H1 (cell line): ENCODE measurements around the gene TDO2. TPM values are rescaled to one million over a fixed set of nuclear protein-coding genes. Genes with fewer than 3 reads are reported as not detected.

Experiments
- CTCF ChIA-PET: fragments of 300-600 bp; sonication (Branson Sonifier 250); formaldehyde crosslinking; loops from one replicate; lab custom pipeline; 2021; ENCODE audit not compliant: partially characterized antibody; lab: Charles Lee
- POLR2A ChIA-PET: fragments of 300-600 bp; sonication (Branson Sonifier 250); formaldehyde crosslinking; loops from one replicate; lab custom pipeline; 2021; ENCODE audit warnings: inconsistent platforms; ENCODE audit not compliant: partially characterized antibody; lab: Charles Lee
- DNase-seq, 2 experiments: peaks; one replicate each; pipeline versions ENCODE4 v3.0.0 to v3.0.0-alpha.2; 2010 to 2022; ENCODE audit warnings: low spot score in 2 of 2, low read depth in 1 of 2, mixed read lengths in 1 of 2
- FAIRE-seq: peaks from 2 replicates; lab custom pipeline; 2011; peaks lifted over from hg19 to GRCh38; lab: Jason Lieb, UNC
- H2AFZ ChIP-seq: 2 replicates; pipeline ENCODE4 v1.8.1; 2012; ENCODE audit warnings: low read length, inconsistent platforms
- H2AK5ac ChIP-seq: 2 replicates; pipeline ENCODE4 v1.6.1; 2013; ENCODE audit warnings: low read depth, low read length
- H2BK120ac ChIP-seq: replicated peaks from 2 replicates; pipeline ENCODE3; 2013; ENCODE audit warnings: low read depth, low read length, inconsistent platforms
- H2BK12ac ChIP-seq: 2 replicates; pipeline ENCODE4 v1.6.1; 2013; ENCODE audit warnings: low read depth, low read length
- H2BK15ac ChIP-seq: 2 replicates; pipeline ENCODE4 v1.6.1; 2013; ENCODE audit warnings: low read length
- H2BK20ac ChIP-seq: 2 replicates; pipeline ENCODE4 v1.6.1; 2013; ENCODE audit warnings: low read length
- H2BK5ac ChIP-seq: 2 replicates; pipeline ENCODE4 v1.6.1; 2013; ENCODE audit warnings: low read depth, low read length
- H3K14ac ChIP-seq: 2 replicates; pipeline ENCODE4 v1.6.1; 2013; ENCODE audit warnings: inconsistent platforms; ENCODE audit not compliant: insufficient read length
- H3K18ac ChIP-seq: 2 replicates; pipeline ENCODE4 v1.6.1; 2013; ENCODE audit warnings: low read length; ENCODE audit errors: extremely low read depth
- H3K23ac ChIP-seq: 2 replicates; pipeline ENCODE4 v1.6.1; 2013; ENCODE audit warnings: inconsistent platforms; ENCODE audit not compliant: insufficient read length
- H3K23me2 ChIP-seq: 2 replicates; pipeline ENCODE4 v1.6.1; 2013; ENCODE audit warnings: low read depth, low read length
- H3K27ac ChIP-seq: 2 replicates; pipeline ENCODE4 v1.6.1; 2011; ENCODE audit warnings: low read depth, low read length, inconsistent platforms
- H3K27me3 ChIP-seq, 4 experiments: replicated peaks in 1 of 4; 1 replicate in 1 of 4; 2 replicates in 3 of 4; pipeline versions ENCODE4 v1.6.1 to v1.8.1; 2011 to 2013; ENCODE audit warnings: low read length in 3 of 4, mild to moderate bottlenecking in 3 of 4, inconsistent platforms in 2 of 4, mixed read lengths in 2 of 4, moderate library complexity in 1 of 4; ENCODE audit not compliant: control insufficient read depth in 3 of 4, insufficient read depth in 3 of 4; ENCODE audit errors: extremely low read depth in 1 of 4
- H3K36me3 ChIP-seq, 4 experiments: 2 replicates each; pipeline versions ENCODE4 v1.6.1 to v1.8.1; 2011 to 2013; ENCODE audit warnings: mild to moderate bottlenecking in 4 of 4, low read length in 3 of 4, moderate library complexity in 2 of 4, control low read depth in 1 of 4, inconsistent platforms in 1 of 4; ENCODE audit not compliant: insufficient read depth in 4 of 4, control insufficient read depth in 2 of 4
- H3K4ac ChIP-seq: replicated peaks from 2 replicates; pipeline ENCODE3; 2013; ENCODE audit warnings: low read length, low read depth, mixed read lengths, inconsistent platforms; ENCODE audit not compliant: insufficient read length
- H3K4me1 ChIP-seq, 4 experiments: replicated peaks in 1 of 4; 1 replicate in 1 of 4; 2 replicates in 3 of 4; pipeline versions ENCODE4 v1.6.1 to v1.8.1; 2011 to 2013; ENCODE audit warnings: low read length in 3 of 4, inconsistent platforms in 2 of 4, mixed read lengths in 1 of 4; ENCODE audit not compliant: insufficient read depth in 4 of 4, control insufficient read depth in 3 of 4
- H3K4me2 ChIP-seq, 2 experiments: 2 replicates each; pipeline versions ENCODE4 v1.6.1 to v1.8.1; 2011 to 2013; ENCODE audit warnings: low read depth in 2 of 2, low read length in 2 of 2, control low read depth in 1 of 2, inconsistent platforms in 1 of 2, mild to moderate bottlenecking in 1 of 2; ENCODE audit not compliant: insufficient read depth in 1 of 2
- H3K4me3 ChIP-seq, 4 experiments: fragments of 200-600, 300-600 bp in 1 of 4; sonication (generic), shearing (Covaris generic), sonication (Bioruptor Twin) in 1 of 4; 2 replicates each; pipeline versions ENCODE4 v1.5.1 to v1.8.1; 2011 to 2016; ENCODE audit warnings: low read length in 4 of 4, low read depth in 3 of 4, control low read depth in 2 of 4, inconsistent platforms in 2 of 4, mild to moderate bottlenecking in 2 of 4, mixed read lengths in 1 of 4, moderate library complexity in 1 of 4; ENCODE audit not compliant: insufficient read depth in 2 of 4; ENCODE audit errors: extremely low read depth in 1 of 4
- H3K56ac ChIP-seq: replicated peaks from 2 replicates; pipeline ENCODE3; 2013; ENCODE audit warnings: low read depth, mild to moderate bottlenecking, mixed read lengths, low read length, inconsistent platforms; ENCODE audit not compliant: insufficient read length
- H3K79me1 ChIP-seq: 2 replicates; pipeline ENCODE4 v1.6.1; 2013; ENCODE audit warnings: low read depth, low read length, control low read depth
- H3K79me2 ChIP-seq, 2 experiments: 2 replicates each; pipeline versions ENCODE4 v1.6.1 to v1.8.1; 2012 to 2013; ENCODE audit warnings: low read length in 2 of 2, mild to moderate bottlenecking in 2 of 2, inconsistent platforms in 1 of 2; ENCODE audit not compliant: insufficient read depth in 2 of 2, control insufficient read depth in 1 of 2
- H3K9ac ChIP-seq, 4 experiments: replicated peaks in 1 of 4; 1 replicate in 1 of 4; 2 replicates in 3 of 4; pipeline versions ENCODE4 v1.6.1 to v1.8.1; 2011 to 2013; ENCODE audit warnings: low read depth in 3 of 4, low read length in 3 of 4, control low read depth in 2 of 4, mild to moderate bottlenecking in 2 of 4, moderate library complexity in 2 of 4, inconsistent platforms in 1 of 4; ENCODE audit errors: extremely low read depth in 1 of 4
- H3K9me3 ChIP-seq, 2 experiments: 2 replicates each; pipeline versions ENCODE4 v1.6.1 to v1.8.1; 2012 to 2013; ENCODE audit warnings: mild to moderate bottlenecking in 2 of 2, moderate library complexity in 2 of 2, control low read depth in 1 of 2, inconsistent platforms in 1 of 2, low read depth in 1 of 2, low read length in 1 of 2, mixed read lengths in 1 of 2; ENCODE audit not compliant: insufficient read depth in 2 of 2
- H4K20me1 ChIP-seq, 2 experiments: replicated peaks in 1 of 2; 2 replicates each; pipeline versions ENCODE3 to v1.8.1; 2011 to 2013; ENCODE audit warnings: inconsistent platforms in 2 of 2, low read length in 2 of 2, mild to moderate bottlenecking in 1 of 2; ENCODE audit not compliant: insufficient read depth in 2 of 2, control insufficient read depth in 1 of 2
- H4K5ac ChIP-seq: 2 replicates; pipeline ENCODE4 v1.6.1; 2013; ENCODE audit warnings: low read length, low read depth, mixed read lengths, inconsistent platforms; ENCODE audit not compliant: insufficient read length
- H4K8ac ChIP-seq: 2 replicates; pipeline ENCODE4 v1.8.0; 2013; ENCODE audit warnings: mild to moderate bottlenecking, moderate library complexity, low read length, inconsistent platforms; ENCODE audit not compliant: insufficient read depth; ENCODE audit errors: extremely low read depth
- H4K91ac ChIP-seq: replicated peaks from 2 replicates; pipeline ENCODE3; 2013; ENCODE audit warnings: low read length, mixed read lengths, inconsistent platforms; ENCODE audit not compliant: insufficient read length
- CHD2 ChIP-seq: IDR thresholded peaks from 2 replicates; pipeline ENCODE4 v1.6.1; 2012; ENCODE audit warnings: low read length, improper control_type of control experiment
- HDAC6 ChIP-seq: IDR thresholded peaks from one replicate; pipeline ENCODE4 v1.7.1; 2012; ENCODE audit warnings: low read depth, mild to moderate bottlenecking, inconsistent platforms, low read length, moderate library complexity
- KDM1A ChIP-seq: fragments of 200-600, 300-600 bp; sonication (generic); IDR thresholded peaks from 2 replicates; pipeline ENCODE4 v1.7.1; 2016; ENCODE audit warnings: mild to moderate bottlenecking, low read length, borderline replicate concordance
- NANOG ChIP-seq: IDR thresholded peaks from 2 replicates; pipeline ENCODE4 v1.6.1; 2011; ENCODE audit warnings: low read length, low read depth, mild to moderate bottlenecking, inconsistent platforms; ENCODE audit not compliant: insufficient read depth, poor library complexity, severe bottlenecking
- PHF8 ChIP-seq: fragments of 200-600 bp; sonication (generic); conservative IDR thresholded peaks from 2 replicates; pipeline ENCODE4 v1.7.1; 2012; ENCODE audit warnings: low read depth, mild to moderate bottlenecking, inconsistent platforms, low read length, moderate library complexity
- POU5F1 ChIP-seq: IDR thresholded peaks from 2 replicates; pipeline ENCODE4 v1.6.1; 2011; ENCODE audit warnings: low read depth, mild to moderate bottlenecking, low read length, moderate library complexity
- RAD21 ChIP-seq, 2 experiments: IDR thresholded peaks in 1 of 2; conservative IDR thresholded peaks in 1 of 2; 2 replicates each; pipeline ENCODE4 v1.6.1; 2011; ENCODE audit warnings: low read depth in 2 of 2, low read length in 2 of 2, improper control_type of control experiment in 1 of 2, inconsistent platforms in 1 of 2, mild to moderate bottlenecking in 1 of 2, moderate library complexity in 1 of 2
- RFX5 ChIP-seq: IDR thresholded peaks from 2 replicates; pipeline ENCODE4 v1.6.1; 2011; ENCODE audit warnings: low read depth, low read length, improper control_type of control experiment, borderline replicate concordance
- RXRA ChIP-seq: IDR thresholded peaks from 2 replicates; pipeline ENCODE4 v1.6.1; 2011; ENCODE audit warnings: low read depth, mild to moderate bottlenecking, low read length, moderate library complexity; ENCODE audit not compliant: insufficient read depth
- SIX5 ChIP-seq: IDR thresholded peaks from 2 replicates; pipeline ENCODE4 v1.6.1; 2011; ENCODE audit warnings: mild to moderate bottlenecking, low read depth, low read length
- TAF7 ChIP-seq: optimal IDR thresholded peaks from 2 replicates; pipeline ENCODE3; 2011; ENCODE audit warnings: low read depth, mild to moderate bottlenecking, inconsistent platforms, low read length, moderate library complexity, borderline replicate concordance
- YY1 ChIP-seq: IDR thresholded peaks from 2 replicates; pipeline ENCODE4 v1.6.1; 2011; ENCODE audit warnings: low read depth, mild to moderate bottlenecking, low read length
- WGBS, 2 experiments: shearing (Covaris generic) in 1 of 2; methylation state at CpG; one replicate each; pipeline versions ENCODE4 v1.1.6 to v1.1.7; 2013 to 2015; ENCODE audit warnings: low lambda C conversion rate in 2 of 2, mixed read lengths in 2 of 2, inconsistent platforms in 1 of 2, low coverage in 1 of 2, missing lambda C conversion rate in 1 of 2; ENCODE audit not compliant: insufficient replicate concordance in 2 of 2, insufficient coverage in 1 of 2, insufficient read length in 1 of 2; ENCODE audit errors: extremely low coverage in 1 of 2, missing lambda C conversion rate in 1 of 2; 5-methylcytosine and 5-hydroxymethylcytosine counted together
- polyA plus RNA-seq, 7 experiments: library from polyadenylated mRNA; depleted of rRNA in 3 of 7; stranded (reverse) in 5 of 7; unstranded in 2 of 7; fragments of >200 nt in 5 of 7; fragments of 200-250 nt in 2 of 7; gene quantifications; 1 replicate in 5 of 7; 2 replicates in 1 of 7; 4 replicates in 1 of 7; pipeline versions ENCODE4 v1.2.1 to v1.2.3, GENCODE V29; 2011 to 2013; ENCODE audit warnings: missing spikeins in 2 of 7, mixed read lengths in 2 of 7
- total RNA-seq: library from RNA; stranded (reverse); fragmentation: NEBNext Ultra II Directional; extraction: Animal tissue kit (Norgen Biotek cat#: 25700); gene quantifications from 2 replicates; pipeline ENCODE4 v1.2.1, GENCODE V29; 2021

Gene TDO2
- total and polyA plus RNA-seq, 2 of the 8 experiments (the other 6 are each of a cell fraction or from before 2014, with no cell fraction given): 0.03 TPM; not detected in 1

DNA sequence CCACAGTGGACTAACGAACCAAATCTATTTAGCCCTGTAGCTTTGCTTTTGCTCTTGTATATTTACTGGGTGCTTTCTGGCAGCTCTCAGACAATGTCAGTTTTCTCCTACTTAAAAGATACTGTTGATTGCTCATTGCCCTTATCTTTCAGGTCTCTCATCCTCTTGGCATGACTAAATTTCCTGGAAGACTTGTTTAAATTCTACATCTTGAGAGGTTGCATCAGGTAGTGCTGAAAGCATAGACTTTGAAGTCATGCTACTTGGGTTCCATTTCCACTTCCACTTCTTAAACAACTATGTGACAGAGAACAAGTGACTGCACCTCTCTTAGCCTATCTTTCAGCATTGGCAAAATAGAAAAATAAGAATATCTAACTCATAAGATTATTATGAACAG lies 8.4 kb downstream of the TDO2 start:
- no peak overlapping the region for H3K4me3 ChIP-seq
- FAIRE-seq: no peak
- H2BK5ac ChIP-seq: no peak overlapping the region
- POLR2A ChIA-PET: no interaction called here
- H2AK5ac ChIP-seq: no peak overlapping the region
- no peaks in the 10 kb centered on the region for H4K20me1 ChIP-seq
- no peak overlapping the region for H3K18ac ChIP-seq
- no peaks in the 10 kb centered on the region for H3K36me3 ChIP-seq
- H3K4me2 ChIP-seq: no peak overlapping the region
- no peak overlapping the region for H3K4ac ChIP-seq
- no peaks in the 10 kb centered on the region for H3K23me2 ChIP-seq
- no peaks in the 10 kb centered on the region for H3K4me1 ChIP-seq
- H3K27ac ChIP-seq: no peak overlapping the region
- H2BK15ac ChIP-seq: no peak overlapping the region
- no peaks in the 10 kb centered on the region for H3K27me3 ChIP-seq
- H2AFZ ChIP-seq: no peak overlapping the region
- no peak overlapping the region for H3K56ac ChIP-seq
- no peak overlapping the region for H3K9ac ChIP-seq
- TF ChIP-seq RXRA (no peak), RFX5 (no peak), SIX5 (no peak), PHF8 (no peak), CHD2 (no peak), HDAC6 (no peak), NANOG (no peak), TAF7 (no peak), POU5F1 (no peak), RAD21 (IDR thresholded peaks at IDR 0.05 in 1 of 2, conservative IDR thresholded peaks at IDR 0.05 in 1 of 2; ENCODE audit: low read depth in 2 of 2, low read length in 2 of 2) (no peak), YY1 (no peak), KDM1A (no peak)
- TF ChIP-seq, all 59 proteins: peak for 0
- H3K9me3 ChIP-seq: no peaks in the 10 kb centered on the region
- no peak overlapping the region for H4K5ac ChIP-seq
- CTCF ChIA-PET: no interaction called here
- no peak overlapping the region for H3K23ac ChIP-seq
- no peak overlapping the region for H2BK120ac ChIP-seq
- no peak overlapping the region for H2BK12ac ChIP-seq
- no peak for DNase-seq
- no peaks in the 10 kb centered on the region for H3K79me2 ChIP-seq
- H4K8ac ChIP-seq: no peak overlapping the region
- no peaks in the 10 kb centered on the region for H3K79me1 ChIP-seq
- H3K14ac ChIP-seq: no peak overlapping the region
- WGBS, 2 experiments: 96% methylated on average over 1 of the region's 1 CpG; no CpG with 5 or more reads in 1 of the 2 experiments
- no peak overlapping the region for H2BK20ac ChIP-seq
- H4K91ac ChIP-seq: no peak overlapping the region
